ENCODE results near the gene ATF1. TPM values are rescaled to one million over a fixed set of nuclear protein-coding genes. Genes with fewer than 3 reads are reported as not detected.
"Not testable (repeated sequence)": the region's sequence is repeated elsewhere in the genome, so short reads cannot be mapped to it uniquely, and the experiment has no call there.

The ATF1 gene
- total RNA-seq, 4 donors from 2014 or later: 17.2 to 29.3 (median 19.4) TPM

- Histone ChIP-seq H3K9me3 (peaks cover 0 to 6% (median 0%) of the 10 kb centered on the region in 3 donors), H3K4me3 (no peak overlapping the region), H3K4me1 (no peaks in the 10 kb centered on the region), H3K36me3 (no peaks in the 10 kb centered on the region), H3K27me3 (peaks cover 8% of the 10 kb centered on the region), H3K27ac (no peak overlapping the region)
- WGBS, 2 donors (ENCODE audit: low coverage in 1 of 2): 64 to 69% methylated on average over 5 to 6 of the region's 7 CpGs
- TF ChIP-seq EP300 (IDR thresholded peaks at IDR 0.05) (no peak), POLR2A (IDR thresholded peaks at IDR 0.05) (no peak), CTCF (IDR thresholded peaks at IDR 0.05) (no peak), POLR2AphosphoS5 (IDR thresholded peaks at IDR 0.05) (no peak)
- no peak for ATAC-seq
Measured at GRCh38 chr12:50841716-50842531, 78.0 kb downstream of the ATF1 start.

- peak within 1 kb of the TSS in 1 of 2 donors; percentile 34 for H3K4me3 ChIP-seq
- H3K27me3 ChIP-seq: peaks cover 8% of the 10 kb centered on the region
- H3K36me3 ChIP-seq: no peaks in the 10 kb centered on the region
- TF ChIP-seq CTCF (IDR thresholded peaks at IDR 0.05): no peak
- TF ChIP-seq EP300 (IDR thresholded peaks at IDR 0.05): no peak
- no peak for TF ChIP-seq POLR2A (IDR thresholded peaks at IDR 0.05)
- TF ChIP-seq POLR2AphosphoS5 (IDR thresholded peaks at IDR 0.05): no peak
- 18 to 25% methylated on average over 13 to 25 of the region's 36 CpGs for WGBS, 2 donors (ENCODE audit: low coverage in 1 of 2)
- ATAC-seq: no peak
- no peak within 1 kb of the TSS for H3K27ac ChIP-seq
- H3K4me1 ChIP-seq: no peaks in the 10 kb centered on the region
- H3K9me3 ChIP-seq: peaks cover 0 to 6% (median 0%) of the 10 kb centered on the region in 3 donors
Measured at GRCh38 chr12:50842637-50843493, 79.0 kb downstream of the ATF1 start, which contains the start of gene TMPRSS12. TMPRSS12 (plus strand) TSS chr12:50842926; CDS start chr12:50842965, 39 bp downstream.

GRCh38 chr12:50845021-50845647 lies 81.2 kb downstream of the ATF1 start:
- Histone ChIP-seq H3K27me3 (peaks cover 8% of the 10 kb centered on the region), H3K36me3 (no peaks in the 10 kb centered on the region), H3K27ac (no peak overlapping the region), H3K4me3 (no peak overlapping the region), H3K9me3 (peaks cover 0 to 6% (median 0%) of the 10 kb centered on the region in 3 donors), H3K4me1 (no peaks in the 10 kb centered on the region)
- no peak for TF ChIP-seq POLR2A (IDR thresholded peaks at IDR 0.05)
- no peak for TF ChIP-seq CTCF (IDR thresholded peaks at IDR 0.05)
- TF ChIP-seq EP300 (IDR thresholded peaks at IDR 0.05): no peak
- no peak for TF ChIP-seq POLR2AphosphoS5 (IDR thresholded peaks at IDR 0.05)
- ATAC-seq: no peak

GRCh38 chr12:50848963-50849362 lies 85.1 kb downstream of the ATF1 start:
- Histone ChIP-seq H3K4me1 (no peaks in the 10 kb centered on the region), H3K27me3 (no peaks in the 10 kb centered on the region), H3K9me3 (no peaks in the 10 kb centered on the region), H3K27ac (no peak overlapping the region), H3K36me3 (no peaks in the 10 kb centered on the region), H3K4me3 (no peak overlapping the region)
- no peak for ATAC-seq
- 80 to 81% methylated on average over 1 to 2 of the region's 2 CpGs for WGBS, 2 donors (ENCODE audit: low coverage in 1 of 2)
- no peak for TF ChIP-seq POLR2AphosphoS5 (IDR thresholded peaks at IDR 0.05)
- TF ChIP-seq EP300 (IDR thresholded peaks at IDR 0.05): no peak
- TF ChIP-seq POLR2A (IDR thresholded peaks at IDR 0.05): no peak
- TF ChIP-seq CTCF (IDR thresholded peaks at IDR 0.05): no peak

- H3K27ac ChIP-seq, H3K4me3 ChIP-seq, H3K9me3 ChIP-seq, ATAC-seq, H3K36me3 ChIP-seq, H3K27me3 ChIP-seq, H3K4me1 ChIP-seq: not testable (repeated sequence)
- 100% methylated on average over 1 of the region's 1 CpG; no CpG with 5 or more reads in 1 of the 2 donors for WGBS, 2 donors (ENCODE audit: low coverage in 1 of 2)
Measured at GRCh38 chr12:50855218-50855617, 91.3 kb downstream of the ATF1 start.

GRCh38 chr12:50855679-50856078 lies 91.8 kb downstream of the ATF1 start:
- H3K36me3 ChIP-seq, ATAC-seq, H3K4me3 ChIP-seq, H3K27ac ChIP-seq, H3K9me3 ChIP-seq, H3K4me1 ChIP-seq, H3K27me3 ChIP-seq: not testable (repeated sequence)
- 100% methylated on average over 2 of the region's 2 CpGs for WGBS, 2 donors (ENCODE audit: low coverage in 1 of 2)

All from gastroesophageal sphincter (tissue), 4 donors.